GM18909 (cell line): Measurements from ENCODE around the gene LHX2.

Experiments used
- ATAC-seq: cut with Tn5 transposase; IDR thresholded peaks from one replicate; pipeline ENCODE4 v1.9.1; 2021; ENCODE audit warnings: mild to moderate bottlenecking; ENCODE audit not compliant: unreplicated experiment, poor library complexity

The LHX2 gene

DNA sequence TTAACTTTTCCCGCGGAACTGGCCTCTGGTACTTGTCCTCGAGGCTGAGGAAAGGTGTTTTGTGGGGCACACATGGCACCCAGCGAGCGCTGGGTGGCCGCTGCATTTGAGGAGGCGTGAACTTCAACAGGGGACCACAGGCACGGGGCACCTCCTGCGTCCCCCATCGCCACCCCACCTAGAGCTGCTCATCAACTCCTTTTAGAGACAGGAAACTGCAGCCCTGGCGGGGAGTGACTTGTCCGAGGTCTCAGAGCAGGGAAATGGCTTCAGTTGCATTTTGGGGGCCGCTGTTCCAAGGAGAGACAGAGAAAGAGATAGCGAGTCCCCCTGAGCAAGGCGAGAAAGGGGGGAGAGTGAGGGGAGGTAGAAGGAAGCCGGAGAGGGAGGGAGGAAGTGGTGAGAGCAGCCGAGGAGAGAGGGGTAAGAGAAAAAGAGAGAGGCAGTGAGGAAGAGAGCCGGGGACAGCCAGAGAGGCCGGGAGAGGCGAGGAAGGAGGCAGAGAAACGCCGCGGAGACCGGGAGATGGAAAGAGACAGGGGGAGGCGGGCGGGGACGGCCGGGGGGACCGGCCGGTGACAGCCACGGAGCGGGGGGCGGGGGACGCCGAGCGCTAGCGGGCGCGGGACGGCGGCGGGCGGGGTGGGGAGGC, 12.5 kb upstream of the LHX2 start:
- no peak for ATAC-seq

DNA sequence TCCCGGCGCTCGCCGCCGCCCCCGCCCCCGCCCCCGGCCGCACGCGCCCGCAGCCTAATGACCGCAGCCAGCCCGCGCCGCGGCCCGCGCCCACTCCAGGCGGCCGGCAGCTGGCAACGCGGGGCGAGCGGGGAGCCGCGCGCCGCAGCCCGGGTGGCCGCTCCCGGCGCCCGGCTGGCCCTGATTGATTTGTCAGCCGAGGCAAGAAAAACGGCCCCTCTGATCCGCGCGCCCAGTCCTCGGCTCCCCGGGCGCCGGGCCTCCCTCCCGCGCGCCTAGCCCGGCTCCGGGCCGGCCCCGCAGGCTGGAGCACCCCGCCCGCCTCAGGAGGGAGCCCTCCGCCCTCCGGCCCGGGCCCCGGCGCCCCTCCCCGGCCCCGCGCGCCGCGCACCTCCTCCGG, 11.9 kb upstream of the LHX2 start:
- ATAC-seq, result no peak

GRCh38 chr9:124000161-124000783, 11.3 kb upstream of the LHX2 start:
- no peak for ATAC-seq

DNA sequence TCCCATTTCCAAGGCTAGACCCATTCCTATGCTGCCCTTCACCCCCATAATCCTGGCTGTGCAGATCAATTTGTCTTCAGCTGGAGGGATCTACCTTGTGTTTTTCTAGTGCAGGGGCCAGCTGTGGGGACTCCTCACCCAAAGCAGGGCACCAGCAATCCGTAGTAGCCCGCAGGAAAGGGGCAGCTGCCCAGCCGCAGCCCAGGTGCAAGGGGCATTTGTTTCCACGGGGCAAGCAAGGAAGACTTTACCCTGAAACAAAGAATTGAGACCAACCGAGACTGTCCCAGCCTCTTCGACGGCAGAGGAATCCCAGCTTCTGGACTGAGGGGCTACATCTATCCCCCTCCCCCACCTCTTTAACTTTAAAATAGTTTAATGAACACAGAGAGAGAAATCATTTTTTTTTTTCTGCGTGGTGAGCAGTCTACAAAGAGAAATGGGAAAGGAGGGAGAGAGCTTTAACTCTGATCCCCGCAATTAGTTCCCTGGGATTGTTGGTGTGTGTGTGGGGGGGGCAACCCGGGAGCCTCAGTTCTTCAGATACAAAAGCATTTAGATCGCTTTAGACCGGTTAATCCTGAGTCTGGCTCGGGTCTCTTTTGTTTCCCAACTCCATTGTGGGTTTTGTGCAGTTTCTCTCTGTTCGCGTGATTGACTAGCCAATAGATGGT, 10.6 kb upstream of the LHX2 start:
- no peak for ATAC-seq

GRCh38 chr9:124001458-124001799, 10.1 kb upstream of the LHX2 start:
- ATAC-seq, result no peak

GRCh38 chr9:124001866-124002525, 9.6 kb upstream of the LHX2 start:
- ATAC-seq, result no peak

DNA sequence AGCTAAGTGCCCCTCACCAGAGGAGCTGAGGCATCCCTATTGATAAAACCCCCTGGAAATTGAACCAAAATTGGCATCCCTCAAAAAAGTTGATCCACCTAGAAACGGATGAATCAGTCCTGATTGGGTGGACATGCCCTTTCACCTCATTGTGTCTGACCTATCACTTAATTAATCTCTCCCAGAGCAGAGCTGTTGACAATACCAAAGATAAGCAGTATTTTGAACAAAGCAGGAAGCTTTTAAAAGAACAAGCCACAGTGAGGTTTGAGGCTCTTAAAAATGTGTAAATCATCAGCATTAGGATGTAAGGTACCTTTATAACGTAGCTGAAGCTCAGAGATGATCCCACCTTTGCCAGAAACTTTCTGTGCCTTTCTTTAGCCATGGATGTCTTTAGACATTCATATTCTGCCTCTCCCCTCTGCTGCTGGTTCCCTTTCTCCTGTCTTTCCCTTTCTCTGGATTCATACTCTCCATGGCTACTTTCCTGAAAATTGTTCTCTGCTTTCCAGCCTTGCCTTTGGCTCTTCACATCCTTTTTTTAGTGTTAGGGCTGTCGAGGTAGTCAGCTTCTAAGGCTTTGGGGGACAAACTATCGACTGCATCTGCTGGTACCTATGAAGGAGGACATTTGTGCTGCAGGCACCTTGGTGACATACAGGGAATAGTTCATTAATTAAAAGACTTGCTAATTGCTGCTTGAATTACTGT, 7.8 kb upstream of the LHX2 start:
- ATAC-seq, result no peak

DNA sequence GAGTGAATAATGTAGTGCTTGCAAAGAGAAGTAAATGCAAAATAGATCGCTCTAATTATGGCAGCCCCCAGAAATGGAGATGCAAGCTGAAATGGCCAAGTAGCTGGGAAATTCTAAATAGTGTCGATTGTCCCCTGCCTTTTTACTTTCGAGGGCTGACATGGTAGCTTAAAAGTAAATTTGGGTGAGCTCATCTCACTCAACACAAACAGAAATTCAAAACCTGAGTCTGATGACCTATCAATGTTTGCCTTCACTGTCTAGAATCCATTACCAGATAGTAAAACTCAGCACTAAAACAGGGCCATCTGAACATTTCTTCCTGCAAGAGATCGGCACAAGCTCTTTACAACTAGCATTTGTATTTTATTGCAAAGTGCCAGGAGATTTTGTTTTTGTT, 7.0 kb upstream of the LHX2 start:
- no peak for ATAC-seq

DNA sequence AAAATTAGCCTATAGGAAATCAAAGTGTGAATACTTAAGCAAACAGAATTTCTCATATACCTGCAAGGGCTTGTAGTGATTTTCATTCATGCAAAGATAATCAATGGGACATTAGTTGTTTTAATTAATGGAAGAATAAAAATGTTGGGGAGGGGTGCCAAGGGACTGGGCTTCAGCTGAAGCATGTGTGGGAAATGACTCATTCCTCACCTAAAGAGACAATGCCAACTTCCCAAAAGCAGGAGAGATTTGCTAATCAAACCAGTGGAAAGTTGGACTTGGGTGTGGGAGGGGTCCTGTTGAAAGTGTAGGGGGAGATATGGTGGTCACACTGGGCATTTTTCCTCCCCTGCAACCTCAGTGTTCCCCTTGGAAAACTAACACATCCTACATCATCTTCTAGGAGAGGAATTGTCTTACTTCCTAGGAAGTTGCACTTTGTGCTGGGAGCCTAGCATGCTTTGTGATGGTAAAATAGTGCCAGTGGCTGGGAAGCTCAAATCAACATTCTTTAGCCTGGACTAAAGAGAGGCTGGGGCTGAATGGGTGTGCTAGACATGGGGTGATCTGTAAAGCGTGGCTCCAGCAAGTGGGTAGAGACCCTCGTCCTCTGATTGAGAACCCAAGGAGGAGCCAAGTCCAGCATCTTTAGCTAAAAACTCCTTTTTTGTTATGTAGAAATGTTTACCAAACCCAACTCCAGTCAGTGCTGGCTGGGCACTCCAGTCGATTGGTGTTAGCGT, 6.4 kb upstream of the LHX2 start:
- ATAC-seq, result no peak

DNA sequence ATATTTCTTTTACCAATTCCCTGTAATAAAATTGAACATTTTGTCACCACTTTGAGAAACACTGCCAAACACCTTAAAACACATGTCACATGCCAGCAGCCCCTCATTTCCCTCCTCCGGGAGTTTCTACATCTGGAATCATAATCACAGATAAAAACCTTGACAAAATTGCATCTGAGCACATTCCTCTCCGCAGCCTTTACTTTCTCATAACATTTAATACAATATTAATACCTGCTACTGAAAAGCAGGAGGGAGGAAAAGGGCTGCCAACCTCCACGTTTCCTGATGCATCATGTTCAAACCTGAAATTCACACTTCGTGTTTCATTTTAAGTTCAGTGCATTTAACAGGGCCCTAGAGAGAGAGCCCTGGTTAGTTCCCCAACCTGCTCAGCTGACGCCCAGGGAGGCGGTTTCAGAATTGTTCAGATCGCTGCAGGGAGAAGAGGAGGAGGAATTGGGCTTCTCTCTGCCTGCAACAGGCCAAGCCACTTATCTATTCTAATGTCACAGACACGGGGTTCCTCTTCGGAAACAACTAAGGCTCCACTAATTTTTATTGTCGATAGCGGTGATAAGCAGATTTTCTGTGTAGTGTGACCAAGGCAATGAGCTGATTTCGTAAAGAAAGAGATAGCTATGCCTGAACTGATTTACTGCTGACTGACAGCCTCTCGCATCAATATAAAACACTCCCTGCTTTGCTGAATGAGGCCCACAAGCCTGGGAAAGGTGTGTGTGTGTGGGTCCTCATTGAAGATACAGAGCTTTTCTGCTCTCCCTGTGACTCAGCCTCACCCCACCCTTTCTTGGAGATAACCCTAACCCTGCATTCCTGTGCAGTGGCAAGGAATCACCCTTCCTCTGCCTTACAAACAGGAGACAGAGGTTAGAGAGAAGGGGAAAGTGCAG, 4.9 kb upstream of the LHX2 start:
- ATAC-seq, result no peak

GRCh38 chr9:124007565-124008302, 3.8 kb upstream of the LHX2 start:
- no peak for ATAC-seq

- no peak for ATAC-seq
Observed at GRCh38 chr9:124008303-124008693, 3.3 kb upstream of the LHX2 start.

DNA sequence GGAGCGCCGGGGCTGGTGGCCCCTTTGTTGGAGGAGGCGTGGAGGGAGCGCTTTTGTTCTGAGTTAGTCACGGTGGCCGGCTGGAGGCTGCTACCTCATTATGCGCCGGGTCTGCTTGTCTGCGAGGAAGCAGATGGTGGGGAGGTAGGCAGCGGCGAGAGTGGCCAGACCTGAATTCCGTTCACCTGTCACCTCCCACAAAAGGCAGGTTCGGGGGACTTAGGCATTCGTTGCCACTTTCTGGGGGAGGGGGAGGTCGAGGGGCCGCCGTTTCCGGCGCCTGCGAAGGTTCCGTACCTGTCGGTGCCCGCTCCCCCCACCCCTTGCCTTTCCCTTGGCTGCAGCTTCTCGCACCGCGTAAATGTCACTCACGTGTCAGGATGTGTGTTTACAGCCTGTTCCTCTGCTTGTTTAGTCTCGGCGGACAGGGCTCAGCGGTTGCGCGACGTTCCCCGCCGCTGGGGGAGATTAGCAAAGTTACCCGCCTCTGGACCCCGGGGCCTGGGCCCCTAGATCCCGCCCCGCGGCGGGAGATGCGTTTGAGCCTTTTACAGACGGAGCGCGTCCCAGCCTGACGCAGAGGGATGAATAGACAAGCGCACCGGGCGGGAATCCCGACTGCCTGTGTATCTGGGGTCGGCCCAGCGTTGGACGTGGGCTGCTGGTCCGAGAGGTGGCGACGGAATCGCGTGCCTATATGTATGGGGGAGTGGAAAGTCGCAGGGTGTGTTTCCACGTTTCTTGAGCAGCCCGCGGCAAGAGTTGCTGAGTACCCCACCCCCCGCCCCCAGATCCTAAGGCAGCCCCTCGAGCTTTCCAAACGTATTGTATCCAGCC, 2.7 kb upstream of the LHX2 start:
- ATAC-seq, result no peak

DNA sequence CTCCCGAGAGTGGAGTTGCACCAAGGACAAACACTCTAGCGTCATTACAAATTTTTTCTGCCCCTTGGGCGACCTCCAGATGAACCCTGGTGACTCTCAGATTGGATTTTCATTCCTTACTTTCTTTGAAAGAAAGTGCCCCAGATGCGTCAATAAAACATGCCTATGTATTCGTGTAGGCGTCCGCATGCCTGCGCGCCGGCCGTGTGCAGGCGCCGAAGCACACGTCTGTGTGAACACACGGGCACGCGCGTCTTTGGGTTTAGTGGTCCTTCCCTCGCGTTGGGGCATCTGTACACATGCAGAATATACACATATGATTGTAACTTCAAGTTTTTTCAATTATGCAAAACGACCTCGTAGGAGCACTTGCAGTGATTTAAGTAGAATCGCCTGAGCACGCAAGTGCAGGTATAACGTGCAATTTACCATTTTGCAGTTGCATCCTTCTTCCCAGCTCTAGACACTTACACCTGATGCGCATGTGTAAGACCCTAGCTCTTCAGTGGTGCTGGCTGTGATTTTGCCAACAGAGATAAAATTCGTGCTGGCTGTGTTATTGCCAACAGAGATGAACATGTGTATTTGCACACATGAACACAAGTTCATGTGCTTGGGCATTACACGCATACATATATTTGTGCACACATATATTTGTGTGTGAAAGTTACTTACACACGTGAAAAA, 1.9 kb upstream of the LHX2 start:
- no peak for ATAC-seq

- ATAC-seq, result no peak
Observed at GRCh38 chr9:124010303-124010664, 1.3 kb upstream of the LHX2 start.

- no peak for ATAC-seq
Observed at GRCh38 chr9:124010665-124011321, 775 bp upstream of the LHX2 start.
